GM18951 (cell line): ENCODE measurements around the gene CRYGC.

Experiments
- POLR2A ChIP-seq: IDR thresholded peaks from 4 replicates; pipeline ENCODE4 v1.6.1; 2011; ENCODE audit warnings: mild to moderate bottlenecking; ENCODE audit not compliant: insufficient read length, insufficient read depth; ENCODE audit errors: extremely low read depth
- in situ Hi-C: fragments of 300-500 bp; cut with MboI; formaldehyde crosslinking; loops from one replicate; pipeline ENCODE4 v1.12.0; 2022; ENCODE audit warnings: low sequenced_read_pairs, mixed read lengths, inconsistent platforms; ENCODE audit not compliant: unreplicated experiment

Gene CRYGC, protein sequence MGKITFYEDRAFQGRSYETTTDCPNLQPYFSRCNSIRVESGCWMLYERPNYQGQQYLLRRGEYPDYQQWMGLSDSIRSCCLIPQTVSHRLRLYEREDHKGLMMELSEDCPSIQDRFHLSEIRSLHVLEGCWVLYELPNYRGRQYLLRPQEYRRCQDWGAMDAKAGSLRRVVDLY

GRCh38 chr2:208129744-208130711 lies at the start of gene CRYGC:
Gene CRYGC (minus strand): TSS chr2:208129828. CDS start chr2:208129792, 36 bp downstream.
- TF ChIP-seq POLR2A: no peak
- in situ Hi-C loops: no loop called here

- in situ Hi-C loops: no loop called here
- TF ChIP-seq POLR2A: no peak
Measured at GRCh38 chr2:208179028-208179609, 49.5 kb upstream of the CRYGC start.

DNA sequence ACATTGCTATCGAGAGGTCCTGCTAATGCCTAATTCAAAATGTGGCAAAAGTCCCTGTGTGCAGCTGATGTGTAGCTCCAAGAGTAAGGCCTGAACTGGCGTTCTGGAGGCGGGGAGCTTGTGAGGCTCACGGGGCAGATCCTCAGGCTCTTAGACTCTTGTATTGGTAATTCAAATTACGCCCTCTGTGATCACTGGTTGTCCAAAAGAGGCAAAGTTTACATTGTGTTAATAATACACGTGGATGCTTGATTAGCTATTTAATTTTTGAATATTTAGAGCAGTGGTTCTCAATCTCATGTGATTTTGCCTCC lies 46.2 kb upstream of the CRYGC start:
- no peak for TF ChIP-seq POLR2A
- in situ Hi-C loops: no loop called here

DNA sequence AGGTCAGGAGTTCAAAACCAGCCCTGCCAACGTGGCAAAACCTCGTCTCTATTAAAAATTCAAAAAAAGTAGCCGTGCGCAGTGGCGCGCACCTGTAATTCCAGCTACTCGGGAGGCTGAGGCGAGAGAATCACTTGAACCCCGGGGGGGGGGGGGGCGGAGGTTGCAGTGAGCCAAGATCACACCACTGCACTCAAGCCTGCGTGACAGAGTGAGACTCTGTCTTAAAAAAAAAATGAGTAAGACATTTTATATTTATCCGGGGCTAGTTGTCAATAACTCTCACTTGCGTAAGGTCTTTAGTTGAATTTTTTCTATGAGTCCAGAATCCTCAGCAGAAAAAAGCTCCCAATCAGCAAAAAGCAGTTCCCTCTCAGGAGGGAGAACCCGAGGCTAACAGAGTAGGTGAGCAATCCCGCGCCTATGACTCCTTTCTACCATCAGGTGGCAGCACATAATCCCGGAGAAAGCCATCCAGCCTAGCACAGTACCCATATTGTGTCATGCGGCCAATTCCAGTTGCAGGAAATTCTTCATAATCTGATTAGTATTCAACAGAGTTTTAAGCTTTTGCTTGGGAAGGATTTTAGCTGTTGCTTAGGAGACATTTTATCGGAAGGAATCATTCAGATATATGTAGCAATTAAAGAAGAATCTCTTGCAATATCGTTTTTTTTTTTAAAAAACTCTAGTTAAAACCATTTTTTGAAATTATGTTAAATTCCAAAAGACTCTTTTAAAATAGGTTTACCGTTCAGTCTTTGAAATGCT lies 45.6 kb upstream of the CRYGC start:
- in situ Hi-C loops: no loop called here

GRCh38 chr2:208174144-208174543 lies 44.5 kb upstream of the CRYGC start:
- TF ChIP-seq POLR2A: no peak

More for the DNA sequence above, 45.6 kb upstream of the CRYGC start:
- no peak for TF ChIP-seq POLR2A

DNA sequence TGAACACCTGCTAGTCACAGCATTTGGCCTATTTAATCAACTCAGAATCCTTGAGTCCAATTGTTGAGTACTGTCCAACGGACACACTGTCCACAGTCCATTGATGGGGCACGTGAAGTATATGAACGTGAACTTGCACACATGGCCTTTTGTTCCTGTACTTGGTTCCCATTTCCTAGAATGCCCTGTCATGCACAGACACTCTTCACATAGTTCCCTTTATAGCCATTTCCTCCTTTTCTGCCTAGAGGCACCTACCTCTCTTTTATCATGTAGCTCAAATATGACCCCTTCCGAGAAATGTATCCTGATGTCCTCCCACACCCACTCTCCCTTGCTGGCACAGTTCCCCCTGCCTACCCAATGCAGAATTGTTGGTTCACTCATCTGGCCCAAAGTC lies 42.5 kb upstream of the CRYGC start:
- in situ Hi-C loops: no loop called here
- no peak for TF ChIP-seq POLR2A

More at GRCh38 chr2:208174144-208174543, 44.5 kb upstream of the CRYGC start:
- in situ Hi-C loops: no loop called here

- in situ Hi-C loops: no loop called here
- TF ChIP-seq POLR2A: no peak
Measured at GRCh38 chr2:208164951-208165755, 35.5 kb upstream of the CRYGC start.

GRCh38 chr2:208163489-208163888 lies 33.9 kb upstream of the CRYGC start, which contains the start of gene CRYGA:
Gene CRYGA (minus strand): TSS chr2:208163589. CDS start chr2:208163556, 33 bp downstream.
- in situ Hi-C loops: no loop called here
- TF ChIP-seq POLR2A: no peak

- in situ Hi-C loops: no loop called here
- TF ChIP-seq POLR2A: no peak
Measured at GRCh38 chr2:208156439-208156838, 26.8 kb upstream of the CRYGC start.

- TF ChIP-seq POLR2A: no peak
- in situ Hi-C loops: no loop called here
Measured at GRCh38 chr2:208153156-208153555, 23.5 kb upstream of the CRYGC start.

DNA sequence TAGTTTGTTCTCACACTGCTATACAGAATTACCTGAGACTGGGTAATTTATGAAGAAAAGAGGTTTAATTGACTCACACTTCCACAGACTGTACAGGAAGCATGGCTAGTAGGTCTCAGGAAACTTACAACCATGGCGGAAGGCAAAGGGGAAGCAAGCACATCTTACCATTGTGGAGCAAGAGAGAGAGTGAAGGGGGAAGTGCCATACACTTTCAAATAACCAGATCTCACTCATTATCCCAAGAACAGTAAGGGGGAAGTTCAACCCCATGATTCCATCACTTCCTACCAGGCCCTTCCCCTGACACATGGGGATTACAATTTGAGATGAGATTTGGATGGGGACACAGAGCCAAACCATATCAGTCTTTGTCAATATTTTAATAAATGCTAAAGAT lies 21.3 kb upstream of the CRYGC start:
- in situ Hi-C loops: no loop called here
- TF ChIP-seq POLR2A: no peak

DNA sequence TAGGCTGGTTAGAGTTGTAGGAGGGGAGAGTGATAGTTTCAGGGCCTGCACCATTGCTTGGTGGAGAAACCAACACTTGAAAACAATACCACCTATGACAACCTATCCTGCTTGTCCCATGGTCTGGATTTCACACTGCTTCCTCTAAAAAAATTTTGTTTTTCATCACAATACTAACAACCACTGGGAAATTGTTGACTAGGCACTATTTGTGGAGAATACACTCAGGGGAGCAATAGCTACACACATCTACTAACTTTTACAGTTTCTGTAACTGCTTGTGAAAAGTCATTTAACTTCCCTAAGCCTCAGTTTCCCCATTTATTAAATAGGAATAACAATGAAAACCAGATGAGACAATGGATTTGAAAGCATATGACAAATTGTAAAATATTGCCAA lies 20.5 kb upstream of the CRYGC start:
- no peak for TF ChIP-seq POLR2A
- in situ Hi-C loops: no loop called here
